ENCODE data around the gene SPRR4.

DNA sequence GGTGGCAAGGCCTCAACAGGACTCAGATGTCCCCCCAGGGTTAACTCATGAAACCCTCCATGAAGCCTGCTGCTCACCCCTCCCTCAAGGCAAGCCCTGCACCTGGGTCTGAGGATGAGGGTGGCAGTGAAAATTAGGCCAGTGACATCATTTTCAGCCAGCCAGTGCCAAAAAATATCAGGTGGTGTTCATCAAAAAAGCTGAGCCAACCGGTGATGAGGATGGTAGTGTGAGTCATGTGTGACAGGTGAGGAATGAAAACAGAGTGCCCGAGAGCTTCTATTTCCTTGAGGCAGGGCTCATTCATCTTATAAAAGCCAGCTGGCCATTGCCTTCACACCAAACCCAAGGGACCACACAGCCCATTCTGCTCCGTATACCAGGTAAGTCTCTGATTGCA is 13.3 kb downstream of the SPRR4 start, which contains the start of gene SPRR1A:
- TF ChIP-seq, protein P1, sequence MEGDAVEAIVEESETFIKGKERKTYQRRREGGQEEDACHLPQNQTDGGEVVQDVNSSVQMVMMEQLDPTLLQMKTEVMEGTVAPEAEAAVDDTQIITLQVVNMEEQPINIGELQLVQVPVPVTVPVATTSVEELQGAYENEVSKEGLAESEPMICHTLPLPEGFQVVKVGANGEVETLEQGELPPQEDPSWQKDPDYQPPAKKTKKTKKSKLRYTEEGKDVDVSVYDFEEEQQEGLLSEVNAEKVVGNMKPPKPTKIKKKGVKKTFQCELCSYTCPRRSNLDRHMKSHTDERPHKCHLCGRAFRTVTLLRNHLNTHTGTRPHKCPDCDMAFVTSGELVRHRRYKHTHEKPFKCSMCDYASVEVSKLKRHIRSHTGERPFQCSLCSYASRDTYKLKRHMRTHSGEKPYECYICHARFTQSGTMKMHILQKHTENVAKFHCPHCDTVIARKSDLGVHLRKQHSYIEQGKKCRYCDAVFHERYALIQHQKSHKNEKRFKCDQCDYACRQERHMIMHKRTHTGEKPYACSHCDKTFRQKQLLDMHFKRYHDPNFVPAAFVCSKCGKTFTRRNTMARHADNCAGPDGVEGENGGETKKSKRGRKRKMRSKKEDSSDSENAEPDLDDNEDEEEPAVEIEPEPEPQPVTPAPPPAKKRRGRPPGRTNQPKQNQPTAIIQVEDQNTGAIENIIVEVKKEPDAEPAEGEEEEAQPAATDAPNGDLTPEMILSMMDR (IDR thresholded peaks at IDR 0.05) = no peak
- TF ChIP-seq POLR2A (IDR thresholded peaks at IDR 0.05) = no peak

All from uterus (tissue), 2 donors.